Breast epithelium (tissue), 4 donors: Measurements from ENCODE around the gene PLXNA4. TPM values are rescaled to one million over a fixed set of nuclear protein-coding genes. Genes with fewer than 3 reads are reported as not detected.

Experiments
- DNase-seq, 2 donors: peaks; one replicate each; pipeline ENCODE4 v3.0.0-alpha.2; 2019; ENCODE audit warnings: low spot score in 2 of 2
- H3K27ac ChIP-seq, 2 donors: fragments of 200-600 bp; sonication (generic) in 1 of 2; one replicate each; pipeline ENCODE4 v1.5.1; 2016 to 2019; ENCODE audit warnings: mild to moderate bottlenecking in 1 of 2
- H3K27me3 ChIP-seq, 2 donors: fragments of 200-600 bp; sonication (generic) in 1 of 2; one replicate each; pipeline versions ENCODE4 v1.5.1 to v1.6.0; 2017 to 2019; ENCODE audit warnings: control low read depth in 1 of 2, mild to moderate bottlenecking in 1 of 2
- H3K36me3 ChIP-seq: fragments of 200-600 bp; one replicate; pipeline ENCODE4 v1.5.1; 2019
- H3K4me1 ChIP-seq, 2 donors: fragments of 200-600 bp; sonication (generic); one replicate each; pipeline ENCODE4 v1.5.1; 2016 to 2019; ENCODE audit warnings: control low read depth in 1 of 2
- H3K4me3 ChIP-seq, 3 donors: fragments of 200-600 bp; sonication (generic); 1 replicate in 2 of 3; 2 replicates in 1 of 3; pipeline ENCODE4 v1.5.1; 2016 to 2019; ENCODE audit warnings: mild to moderate bottlenecking in 3 of 3, moderate library complexity in 2 of 3
- H3K9me3 ChIP-seq, 2 donors: fragments of 200-600 bp; sonication (generic) in 1 of 2; one replicate each; pipeline ENCODE4 v1.5.1; 2016 to 2019; ENCODE audit warnings: control low read depth in 1 of 2
- CTCF ChIP-seq, 3 donors: fragments of 450-650 bp; IDR thresholded peaks; one replicate each; pipeline ENCODE4 v1.5.1; 2016 to 2017; ENCODE audit warnings: antibody characterized with exemption in 3 of 3, mild to moderate bottlenecking in 3 of 3, moderate library complexity in 3 of 3
- POLR2A ChIP-seq: fragments of 450-650 bp; IDR thresholded peaks from one replicate; pipeline ENCODE4 v1.6.1; 2016; ENCODE audit warnings: antibody characterized with exemption, mild to moderate bottlenecking, moderate library complexity
- POLR2AphosphoS5 ChIP-seq, 3 donors: sonication (generic); formaldehyde crosslinking; IDR thresholded peaks; one replicate each; pipeline ENCODE4 v1.6.1; 2017; ENCODE audit warnings: antibody characterized with exemption in 3 of 3
- intact Hi-C: fragments of 100-400 bp; cut with DNase I; formaldehyde crosslinking; loops from one replicate; pipeline ENCODE4 v1.15.1; 2023; ENCODE audit warnings: low total_unique reads
- total RNA-seq, 3 donors: library from RNA; depleted of rRNA; stranded (reverse); fragments of >200 nt; gene quantifications; one replicate each; pipeline ENCODE4 v1.1.0, GENCODE V29; 2016

PLXNA4 gene
- total RNA-seq, 3 donors from 2014 or later: 7.2 to 32.5 (median 26.2) TPM

DNA sequence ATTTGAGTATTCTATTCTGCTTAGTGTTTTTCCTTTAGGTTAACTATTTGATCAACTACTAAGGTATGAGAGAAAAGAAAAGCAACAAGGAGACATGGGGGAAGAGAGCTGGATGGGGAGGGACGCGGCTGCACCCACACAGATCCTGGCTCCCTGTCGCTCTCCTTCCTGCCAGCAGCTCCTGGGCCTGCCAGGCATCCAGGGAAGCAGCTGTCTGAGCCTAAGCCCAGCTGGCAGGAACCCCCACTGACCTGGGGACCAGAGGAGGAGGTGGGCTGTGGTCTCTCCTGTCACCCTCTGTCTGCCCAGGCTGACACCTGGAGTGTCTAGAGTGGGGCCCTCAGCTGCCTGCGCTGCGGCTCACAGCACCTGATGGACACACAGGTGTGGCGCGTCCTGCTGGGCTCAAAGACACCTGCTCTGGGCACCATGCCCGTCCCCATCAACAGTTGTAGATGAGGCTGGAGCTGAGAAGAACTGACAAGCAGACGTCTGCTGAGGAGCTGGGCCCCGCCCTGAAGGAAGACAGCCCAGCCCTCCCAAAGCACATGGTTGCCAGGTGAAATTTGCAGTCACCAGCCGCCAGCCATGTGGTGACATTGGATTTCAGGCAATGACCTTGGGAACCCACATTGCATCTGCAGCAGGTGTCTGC lies 207.9 kb downstream of the PLXNA4 start:
- DNase-seq: no peak
- intact Hi-C loops: no loop called here
- H3K27me3 ChIP-seq: no peaks in the 10 kb centered on the region

GRCh38 chr7:132367795-132368194 lies 208.5 kb downstream of the PLXNA4 start:
- no peak for TF ChIP-seq POLR2AphosphoS5 (IDR thresholded peaks at IDR 0.05)
- intact Hi-C loops: no loop called here
- Histone ChIP-seq H3K36me3 (no peaks in the 10 kb centered on the region), H3K27ac (no peak overlapping the region), H3K9me3 (no peaks in the 10 kb centered on the region), H3K4me3 (no peak overlapping the region), H3K4me1 (no peaks in the 10 kb centered on the region), H3K27me3 (no peaks in the 10 kb centered on the region)
- no peak for DNase-seq

More for the DNA sequence above, 207.9 kb downstream of the PLXNA4 start:
- Histone ChIP-seq H3K4me3 (no peak overlapping the region), H3K27ac (no peak overlapping the region), H3K9me3 (no peaks in the 10 kb centered on the region), H3K36me3 (no peaks in the 10 kb centered on the region), H3K4me1 (no peaks in the 10 kb centered on the region)
- TF ChIP-seq POLR2AphosphoS5 (IDR thresholded peaks at IDR 0.05) (no peak), POLR2A (no peak), CTCF (IDR thresholded peaks at IDR 0.05) (no peak)

DNA sequence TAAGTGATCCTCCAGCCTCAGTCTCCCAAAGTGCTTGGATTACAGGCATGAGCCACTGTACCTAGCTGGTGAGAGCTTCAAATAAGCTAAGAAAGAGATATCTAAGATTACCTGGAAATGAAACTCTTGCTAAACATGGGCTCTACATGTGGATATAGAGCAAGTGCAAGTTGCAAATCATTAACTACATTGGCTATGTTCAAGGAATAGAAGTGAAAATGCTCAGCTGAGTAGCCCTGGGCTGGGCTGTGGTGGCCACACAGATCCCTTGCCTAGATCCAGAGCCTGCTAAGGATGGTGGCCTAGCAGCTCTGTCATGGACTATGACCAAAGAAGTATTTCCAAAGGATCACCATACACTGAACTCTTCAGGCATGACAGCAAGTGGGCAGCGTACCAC lies 209.3 kb downstream of the PLXNA4 start:
- Histone ChIP-seq H3K4me3 (no peak overlapping the region), H3K27me3 (no peaks in the 10 kb centered on the region), H3K9me3 (no peaks in the 10 kb centered on the region), H3K27ac (no peak overlapping the region), H3K36me3 (no peaks in the 10 kb centered on the region), H3K4me1 (no peaks in the 10 kb centered on the region)
- TF ChIP-seq POLR2AphosphoS5 (IDR thresholded peaks at IDR 0.05): no peak
- no peak for TF ChIP-seq CTCF (IDR thresholded peaks at IDR 0.05)
- TF ChIP-seq POLR2A: no peak
- intact Hi-C loops: no loop called here
- no peak for DNase-seq

- Histone ChIP-seq H3K4me1 (no peaks in the 10 kb centered on the region), H3K27me3 (no peaks in the 10 kb centered on the region), H3K36me3 (no peaks in the 10 kb centered on the region), H3K4me3 (no peak overlapping the region), H3K9me3 (no peaks in the 10 kb centered on the region), H3K27ac (no peak overlapping the region)
- TF ChIP-seq POLR2A: no peak
- no peak for TF ChIP-seq POLR2AphosphoS5 (IDR thresholded peaks at IDR 0.05)
- no peak for TF ChIP-seq CTCF (IDR thresholded peaks at IDR 0.05)
- no peak for DNase-seq
- intact Hi-C loops: loop anchor here (1.0 kb wide), 1 partner anchor 34 kb away; no protein-coding TSS in a partner anchor
Measured at GRCh38 chr7:132364226-132364625, 212.0 kb downstream of the PLXNA4 start.

- Histone ChIP-seq H3K4me1 (no peaks in the 10 kb centered on the region), H3K36me3 (no peaks in the 10 kb centered on the region), H3K4me3 (no peak overlapping the region), H3K27me3 (no peaks in the 10 kb centered on the region), H3K27ac (no peak overlapping the region), H3K9me3 (no peaks in the 10 kb centered on the region)
- TF ChIP-seq POLR2A (no peak), CTCF (IDR thresholded peaks at IDR 0.05) (no peak), POLR2AphosphoS5 (IDR thresholded peaks at IDR 0.05) (no peak)
- DNase-seq: no peak
- intact Hi-C loops: no loop called here
Measured at GRCh38 chr7:132362059-132362458, 214.2 kb downstream of the PLXNA4 start.
